Keratinocyte (primary cell): ENCODE measurements around the gene CDH6. TPM values are rescaled to one million over a fixed set of nuclear protein-coding genes. Genes with fewer than 3 reads are reported as not detected.

Experiments used
- DNase-seq: peaks from one replicate; pipeline ENCODE4 v3.0.0-alpha.2; 2011; ENCODE audit warnings: low read depth, missing footprints, low spot score
- FAIRE-seq: peaks from 2 replicates; lab custom pipeline; 2011; peaks lifted over from hg19 to GRCh38; lab: Jason Lieb, UNC
- H2AFZ ChIP-seq: 2 replicates; pipeline ENCODE4 v1.6.0; 2012; ENCODE audit warnings: low read length, control low read depth, inconsistent platforms; ENCODE audit not compliant: control insufficient read depth
- H3K27ac ChIP-seq: 2 replicates; pipeline ENCODE4 v1.5.1; 2011; ENCODE audit warnings: low read length; ENCODE audit not compliant: control insufficient read depth, insufficient read depth
- H3K27me3 ChIP-seq: 3 replicates; pipeline ENCODE4 v1.6.0; 2011; ENCODE audit warnings: low read length; ENCODE audit not compliant: control insufficient read depth, insufficient read depth; ENCODE audit errors: extremely low read depth
- H3K36me3 ChIP-seq, 2 experiments: 2 replicates in 1 of 2; 3 replicates in 1 of 2; pipeline ENCODE4 v1.5.1; 2011; ENCODE audit warnings: low read length in 2 of 2, mild to moderate bottlenecking in 1 of 2; ENCODE audit not compliant: control insufficient read depth in 2 of 2, insufficient read depth in 2 of 2; ENCODE audit errors: extremely low read depth in 1 of 2
- H3K4me1 ChIP-seq: 3 replicates; pipeline ENCODE4 v1.5.1; 2011; ENCODE audit warnings: low read length; ENCODE audit not compliant: control insufficient read depth, insufficient read depth; ENCODE audit errors: extremely low read depth
- H3K4me2 ChIP-seq: 3 replicates; pipeline ENCODE4 v1.6.0; 2011; ENCODE audit warnings: low read depth, low read length; ENCODE audit not compliant: control insufficient read depth, insufficient read depth; ENCODE audit errors: extremely low read depth
- H3K4me3 ChIP-seq, 3 experiments: fragments of 200-600 bp in 1 of 3; sonication (generic) in 1 of 3; 2 replicates in 2 of 3; 3 replicates in 1 of 3; pipeline ENCODE4 v1.5.1; 2011 to 2016; ENCODE audit warnings: low read length in 3 of 3, mild to moderate bottlenecking in 3 of 3, control low read depth in 2 of 3, inconsistent platforms in 1 of 3, low read depth in 1 of 3, mixed read lengths in 1 of 3, mixed run types in 1 of 3, moderate library complexity in 1 of 3; ENCODE audit not compliant: control insufficient read depth in 2 of 3, insufficient read depth in 2 of 3; ENCODE audit errors: extremely low read depth in 1 of 3
- H3K79me2 ChIP-seq: 2 replicates; pipeline ENCODE4 v1.6.0; 2012; ENCODE audit warnings: low read length; ENCODE audit not compliant: control insufficient read depth, insufficient read depth
- H3K9ac ChIP-seq: 3 replicates; pipeline ENCODE4 v1.6.0; 2011; ENCODE audit warnings: low read length; ENCODE audit not compliant: control insufficient read depth, insufficient read depth; ENCODE audit errors: extremely low read depth
- H3K9me1 ChIP-seq: 3 replicates; pipeline ENCODE4 v1.6.0; 2011; ENCODE audit warnings: low read length; ENCODE audit not compliant: control insufficient read depth, insufficient read depth; ENCODE audit errors: extremely low read depth
- H3K9me3 ChIP-seq: 2 replicates; pipeline ENCODE4 v1.5.1; 2012; ENCODE audit warnings: low read depth, low read length; ENCODE audit not compliant: control insufficient read depth
- H4K20me1 ChIP-seq: 3 replicates; pipeline ENCODE4 v1.6.0; 2011; ENCODE audit warnings: low read length; ENCODE audit not compliant: control insufficient read depth, insufficient read depth; ENCODE audit errors: extremely low read depth
- CTCF ChIP-seq, 3 experiments: IDR thresholded peaks in 1 of 3; conservative IDR thresholded peaks in 1 of 3; optimal IDR thresholded peaks in 1 of 3; 2 replicates in 2 of 3; 3 replicates in 1 of 3; pipeline versions ENCODE3 to v1.5.1; 2011; ENCODE audit warnings: low read length in 3 of 3, mild to moderate bottlenecking in 3 of 3, moderate library complexity in 2 of 3, control low read depth in 1 of 3, inconsistent platforms in 1 of 3; ENCODE audit not compliant: insufficient read depth in 2 of 3; ENCODE audit errors: extremely low read depth in 1 of 3
- EZH2 ChIP-seq: IDR thresholded peaks from one replicate; pipeline ENCODE4 v1.6.1; 2012; ENCODE audit warnings: inconsistent platforms, mild to moderate bottlenecking, low read length, moderate library complexity
- dilution Hi-C: fragments of 300-500 bp; cut with MboI; formaldehyde crosslinking; loops from one replicate; pipeline ENCODE4 v1.7.0; 2020; ENCODE audit warnings: low sequenced_read_pairs; ENCODE audit not compliant: extremely low pct_ligation_motif_present
- polyA plus RNA-seq, 5 experiments: library from polyadenylated mRNA; depleted of rRNA in 3 of 5; stranded (reverse) in 3 of 5; stranded (forward) in 1 of 5; unstranded in 1 of 5; fragments of >200 nt; gene quantifications; 1 replicate in 1 of 5; 2 replicates in 3 of 5; 3 replicates in 1 of 5; pipeline versions ENCODE4 v1.2.1 to v1.2.3, GENCODE V29; 2011 to 2012; ENCODE audit warnings: missing spikeins in 2 of 5, low read depth in 1 of 5, low replicate concordance in 1 of 5

CDH6 gene
- polyA plus RNA-seq, 1 donor (not counting 4 experiments of a cell fraction or from before 2014, with no cell fraction given), result not detected

GRCh38 chr5:31197183-31197582 lies 3.7 kb downstream of the CDH6 start:
- Histone ChIP-seq H3K9me1 (no peaks in the 10 kb centered on the region), H3K9ac (no peak overlapping the region), H3K79me2 (no peaks in the 10 kb centered on the region), H3K27ac (no peak overlapping the region), H2AFZ (no peak overlapping the region), H3K36me3 (no peaks in the 10 kb centered on the region), H3K4me3 (no peak overlapping the region), H3K27me3 (peaks cover 30% of the 10 kb centered on the region), H4K20me1 (no peaks in the 10 kb centered on the region), H3K4me2 (no peak overlapping the region), H3K9me3 (no peaks in the 10 kb centered on the region), H3K4me1 (no peaks in the 10 kb centered on the region)
- TF ChIP-seq CTCF (optimal IDR thresholded peaks at IDR 0.05 in 1 of 3, IDR thresholded peaks at IDR 0.05 in 1 of 3, conservative IDR thresholded peaks at IDR 0.05 in 1 of 3; ENCODE audit: extremely low read depth in 1 of 3, insufficient read depth in 2 of 3, low read length in 3 of 3), result no peak
- TF ChIP-seq EZH2, result no peak
- DNase-seq, result no peak
- FAIRE-seq, result no peak
- dilution Hi-C loops, result no loop called here

GRCh38 chr5:31204958-31205357 lies 11.5 kb downstream of the CDH6 start:
- H3K36me3 ChIP-seq, result no peaks in the 10 kb centered on the region
- no peak overlapping the region for H3K4me3 ChIP-seq
- no peaks in the 10 kb centered on the region for H3K79me2 ChIP-seq
- no peak overlapping the region for H3K4me2 ChIP-seq
- no peak overlapping the region for H3K27ac ChIP-seq
- no peaks in the 10 kb centered on the region for H3K9me1 ChIP-seq
- H2AFZ ChIP-seq, result no peak overlapping the region
- no peaks in the 10 kb centered on the region for H3K4me1 ChIP-seq
- dilution Hi-C loops, result no loop called here
- no peaks in the 10 kb centered on the region for H3K9me3 ChIP-seq
- FAIRE-seq (no peak), DNase-seq (no peak)
- H3K9ac ChIP-seq, result no peak overlapping the region
- H4K20me1 ChIP-seq, result no peaks in the 10 kb centered on the region
- TF ChIP-seq EZH2 (no peak), CTCF (optimal IDR thresholded peaks at IDR 0.05 in 1 of 3, IDR thresholded peaks at IDR 0.05 in 1 of 3, conservative IDR thresholded peaks at IDR 0.05 in 1 of 3; ENCODE audit: extremely low read depth in 1 of 3, insufficient read depth in 2 of 3, low read length in 3 of 3) (no peak)
- no peaks in the 10 kb centered on the region for H3K27me3 ChIP-seq
